Metanephros (tissue), 1 donor: ENCODE results near the gene ANAPC13. TPM values are rescaled to one million over a fixed set of nuclear protein-coding genes. Genes with fewer than 3 reads are reported as not detected.

Source experiments
- total RNA-seq: library from RNA; depleted of rRNA; stranded (reverse); fragments of >200 nt; gene quantifications from one replicate; pipeline ENCODE4 v1.2.3, GENCODE V29; 2014

The ANAPC13 gene
- 39.6 TPM for total RNA-seq

GRCh38 chr3:134485718-134486576 is at the start of gene ANAPC13, which contains the start of gene CEP63:
Gene ANAPC13, minus strand, starts transcription at chr3:134485985. Its CDS starts 3,081 bp downstream, at chr3:134482904.
Gene CEP63, plus strand, starts transcription at chr3:134486057. Its CDS starts 9,264 bp downstream, at chr3:134495321.

Other genes with a start within 250 kb of the ANAPC13 start
- gene RYK, start 235.1 kb downstream of the ANAPC13 start, total RNA-seq = 95.3 TPM
- 149 TPM for gene AMOTL2, start 111.5 kb downstream of the ANAPC13 start, total RNA-seq
- 18.3 TPM for gene CEP63, start 72 bp upstream of the ANAPC13 start, total RNA-seq
- gene KY, start 165.0 kb upstream of the ANAPC13 start, total RNA-seq = 27.6 TPM